Measurements from ENCODE around the gene MFSD6.
"Not testable (repeated sequence)": the region's sequence is repeated elsewhere in the genome, so short reads cannot be mapped to it uniquely, and the experiment has no call there.

Gene MFSD6

GRCh38 chr2:190405995-190406394, 2.2 kb upstream of the MFSD6 start:
- no peak for DNase-seq (ENCODE audit: low read depth)

- DNase-seq (ENCODE audit: low read depth): no peak
Measured at GRCh38 chr2:190406805-190407204, 1.4 kb upstream of the MFSD6 start.

DNA sequence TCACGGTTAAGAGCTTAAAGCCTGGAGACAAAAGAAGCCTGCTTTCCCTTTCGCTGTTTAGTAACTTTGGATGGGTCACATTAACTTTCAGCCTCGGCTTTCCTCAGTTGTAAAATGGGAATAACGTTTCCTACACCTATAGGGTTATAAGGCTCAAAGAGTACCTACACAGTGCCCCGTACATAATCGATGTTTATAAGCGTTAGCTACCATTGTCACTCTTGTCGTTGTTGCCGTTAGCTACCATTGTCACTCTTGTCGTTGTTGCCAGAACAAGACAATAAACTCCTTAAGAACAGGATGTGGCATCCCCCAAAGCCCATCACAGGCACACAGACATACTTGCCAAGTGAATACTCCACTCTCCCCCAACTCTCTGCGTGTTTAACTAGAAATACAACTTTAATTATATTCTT, 901 bp upstream of the MFSD6 start:
- no peak for DNase-seq (ENCODE audit: low read depth)

DNA sequence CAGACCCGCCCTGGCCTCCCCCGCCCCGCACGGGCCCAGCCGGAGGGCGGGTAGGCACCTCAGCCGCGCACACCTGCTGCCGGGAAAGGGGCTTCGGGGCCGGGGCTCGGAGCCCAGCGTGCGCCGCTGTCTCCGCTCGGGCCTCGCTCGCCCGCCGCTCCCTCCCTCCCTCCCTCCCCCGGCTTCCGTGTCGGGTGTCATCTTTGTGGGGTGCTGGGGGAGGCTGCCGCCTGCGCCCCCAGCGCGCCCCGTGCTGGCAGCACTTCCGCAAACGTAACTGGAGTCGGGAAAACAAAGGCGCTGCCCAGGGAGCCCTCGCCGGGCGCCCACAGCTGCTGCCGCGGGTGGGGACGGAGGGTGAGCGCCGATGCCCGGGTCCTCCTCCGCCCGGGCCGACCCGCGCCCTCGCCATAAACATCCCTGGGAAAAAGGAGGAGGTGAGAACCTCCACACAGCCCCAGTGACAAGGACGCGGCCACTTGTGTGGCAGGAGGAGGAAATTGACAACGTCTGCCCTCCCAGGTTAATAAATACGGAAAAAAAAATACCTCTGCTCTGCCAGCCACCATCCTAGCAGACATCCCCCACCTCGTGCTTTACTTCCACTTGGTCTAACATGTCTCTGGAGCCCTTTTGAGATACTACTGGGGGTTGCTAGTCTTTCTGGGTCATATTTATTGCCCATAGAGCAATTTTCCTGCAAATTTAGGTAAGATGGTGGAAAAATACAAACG, 550 bp downstream of the MFSD6 start:
- no peak for DNase-seq (ENCODE audit: low read depth)

DNA sequence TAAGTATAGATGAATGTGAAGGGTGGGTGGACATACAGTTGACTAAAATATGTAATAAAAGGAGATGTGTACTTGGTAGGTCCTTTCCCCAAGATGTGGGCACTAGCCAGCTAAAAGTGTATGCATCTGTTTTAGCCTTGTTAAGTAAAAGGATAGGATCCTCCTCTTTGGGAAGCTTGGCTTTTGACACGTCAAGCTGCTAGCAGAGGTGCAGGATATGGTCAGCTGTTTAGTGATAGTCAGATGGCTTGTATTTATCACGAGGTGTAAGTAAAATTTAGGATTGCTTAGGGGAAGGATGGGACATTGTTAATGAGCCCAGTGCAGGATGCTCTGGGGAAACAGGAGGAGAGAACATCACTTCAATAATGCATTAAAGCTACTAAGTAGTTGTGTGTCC, 1.5 kb downstream of the MFSD6 start:
- DNase-seq (ENCODE audit: low read depth): no peak

DNA sequence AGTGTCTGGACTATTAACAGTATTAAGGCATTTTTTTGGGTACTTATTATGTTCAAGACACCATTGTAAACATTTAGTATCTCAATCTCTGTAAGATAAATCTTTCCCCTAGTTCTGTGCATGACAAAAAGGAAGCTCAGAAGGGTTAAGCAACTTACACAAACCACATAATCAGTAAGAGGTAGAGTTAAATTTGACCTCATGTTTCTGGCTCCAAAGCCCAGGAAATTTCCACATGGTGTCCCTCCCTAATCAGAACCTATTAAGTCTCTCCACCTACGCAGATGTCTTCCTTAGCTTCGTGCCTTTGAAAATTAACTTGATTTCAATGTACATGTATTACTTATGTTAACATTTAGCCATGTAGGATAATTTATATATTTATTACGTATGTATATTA, 2.0 kb downstream of the MFSD6 start:
- DNase-seq (ENCODE audit: low read depth): no peak

GRCh38 chr2:190412966-190413365, 4.8 kb downstream of the MFSD6 start:
- DNase-seq (ENCODE audit: low read depth): no peak

- DNase-seq (ENCODE audit: low read depth): no peak
Measured at GRCh38 chr2:190413421-190413820, 5.3 kb downstream of the MFSD6 start.

DNA sequence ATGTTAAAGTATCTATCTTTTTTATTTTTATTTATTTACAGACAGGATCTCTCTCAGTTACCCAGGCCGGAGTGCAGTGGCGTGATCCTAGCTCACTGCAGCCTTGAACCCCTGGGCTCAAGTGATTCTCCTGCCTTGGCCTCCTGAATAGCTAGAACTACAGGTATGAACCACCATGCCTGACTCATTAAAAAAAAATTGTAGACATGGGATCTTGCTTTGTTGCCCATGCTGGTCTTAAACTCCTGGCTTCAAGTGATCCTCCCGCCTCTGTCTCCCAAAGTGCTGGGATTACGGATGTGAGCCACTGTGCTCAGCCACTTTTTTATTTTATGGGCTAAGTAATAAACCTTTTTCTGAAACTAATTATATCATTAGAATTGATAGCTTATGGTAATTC, 7.1 kb downstream of the MFSD6 start:
- DNase-seq (ENCODE audit: low read depth): no peak

GRCh38 chr2:190415794-190416775, 7.9 kb downstream of the MFSD6 start:
- no peak for DNase-seq (ENCODE audit: low read depth)

GRCh38 chr2:190417045-190417842, 9.1 kb downstream of the MFSD6 start:
- no peak for DNase-seq (ENCODE audit: low read depth)

DNA sequence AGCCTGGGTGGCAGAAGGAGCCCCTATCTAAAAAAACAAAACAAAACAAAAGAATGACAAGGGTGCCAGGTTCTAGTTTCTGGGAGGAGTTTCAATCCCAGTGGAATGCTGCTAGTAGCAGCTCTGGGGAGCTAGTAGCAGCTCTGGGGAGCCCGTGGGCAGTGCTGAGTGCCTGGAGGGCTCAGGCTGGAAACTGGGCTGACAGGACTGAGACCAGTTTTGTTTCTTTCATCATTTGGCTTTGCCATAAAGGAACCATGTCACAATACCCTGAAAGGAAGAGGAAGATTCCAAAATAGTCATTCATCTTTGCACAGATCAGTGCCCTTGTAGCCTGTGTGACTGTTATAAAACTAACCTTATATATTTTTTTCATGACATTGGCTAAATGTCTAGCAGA, 10.6 kb downstream of the MFSD6 start:
- DNase-seq (ENCODE audit: low read depth): no peak

GRCh38 chr2:190420801-190421200, 12.6 kb downstream of the MFSD6 start:
- DNase-seq (ENCODE audit: low read depth): no peak

DNA sequence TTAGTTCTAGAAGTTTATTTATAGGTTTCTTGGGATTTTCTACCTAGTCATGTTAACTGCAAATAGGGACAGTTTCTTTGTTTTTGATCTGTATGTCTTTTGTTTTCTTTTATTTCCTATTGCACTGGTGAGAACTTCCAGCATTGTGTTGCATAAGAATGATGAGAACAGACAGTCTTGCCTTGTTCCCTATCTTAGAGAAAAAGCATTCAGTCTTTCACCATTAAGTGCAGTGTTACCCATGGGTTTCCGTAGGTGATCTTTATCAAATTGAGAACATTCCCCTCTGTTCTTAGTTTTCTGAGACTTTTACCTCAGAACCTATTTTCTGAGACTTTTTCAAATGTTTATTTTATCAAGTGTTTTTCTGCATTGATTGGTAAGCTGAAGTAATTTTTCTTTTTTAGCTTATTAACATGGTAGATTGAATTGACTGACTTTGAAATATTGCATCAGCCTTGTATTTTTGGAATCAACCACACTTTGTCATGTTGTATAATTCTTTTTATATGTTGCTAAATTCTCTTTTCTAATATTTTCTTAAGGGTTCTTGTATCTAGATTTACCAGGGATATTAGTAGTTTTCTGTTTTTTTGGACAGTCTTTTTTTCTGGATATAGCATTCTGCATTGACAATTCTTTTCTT, 17.2 kb downstream of the MFSD6 start:
- DNase-seq (ENCODE audit: low read depth): no peak

GRCh38 chr2:190425883-190426658, 17.9 kb downstream of the MFSD6 start:
- no peak for DNase-seq (ENCODE audit: low read depth)

DNA sequence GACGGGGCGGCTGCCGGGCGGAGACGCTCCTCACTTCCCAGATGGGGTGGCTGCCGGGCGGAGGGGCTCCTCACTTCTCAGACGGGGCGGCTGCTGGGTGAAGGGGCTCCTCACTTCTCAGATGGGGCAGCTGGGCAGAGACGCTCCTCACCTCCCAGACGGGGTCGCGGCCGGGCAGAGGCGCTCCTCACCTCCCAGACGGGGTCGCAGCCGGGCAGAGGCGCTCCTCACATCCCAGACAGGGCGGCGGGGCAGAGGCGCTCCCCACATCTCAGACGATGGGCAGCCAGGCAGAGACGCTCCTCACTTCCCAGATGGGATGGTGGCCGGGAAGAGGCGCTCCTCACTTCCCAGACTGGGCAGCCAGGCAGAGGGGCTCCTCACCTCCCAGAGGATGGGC, 22.7 kb downstream of the MFSD6 start:
- DNase-seq (ENCODE audit: low read depth): not testable (repeated sequence)

DNA sequence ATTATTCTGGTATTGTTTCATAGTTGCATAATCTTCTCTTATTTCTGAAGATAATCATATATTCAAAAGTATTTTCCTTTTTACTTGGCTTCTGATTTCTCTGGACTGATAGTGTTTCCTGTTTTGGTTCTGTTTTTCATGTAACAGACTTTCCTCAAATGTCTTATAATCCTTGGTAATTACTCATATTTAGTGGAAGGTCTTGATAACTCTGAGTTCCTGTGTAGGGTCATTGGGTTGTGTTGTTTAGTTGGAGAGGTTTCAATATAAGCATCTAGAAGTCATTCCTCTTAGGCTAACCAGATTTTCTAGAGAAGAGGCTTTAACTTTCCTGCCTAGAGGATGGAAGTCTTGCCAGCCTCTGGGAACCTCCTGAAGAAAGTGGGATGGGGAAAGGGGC, 23.8 kb downstream of the MFSD6 start:
- no peak for DNase-seq (ENCODE audit: low read depth)

DNA sequence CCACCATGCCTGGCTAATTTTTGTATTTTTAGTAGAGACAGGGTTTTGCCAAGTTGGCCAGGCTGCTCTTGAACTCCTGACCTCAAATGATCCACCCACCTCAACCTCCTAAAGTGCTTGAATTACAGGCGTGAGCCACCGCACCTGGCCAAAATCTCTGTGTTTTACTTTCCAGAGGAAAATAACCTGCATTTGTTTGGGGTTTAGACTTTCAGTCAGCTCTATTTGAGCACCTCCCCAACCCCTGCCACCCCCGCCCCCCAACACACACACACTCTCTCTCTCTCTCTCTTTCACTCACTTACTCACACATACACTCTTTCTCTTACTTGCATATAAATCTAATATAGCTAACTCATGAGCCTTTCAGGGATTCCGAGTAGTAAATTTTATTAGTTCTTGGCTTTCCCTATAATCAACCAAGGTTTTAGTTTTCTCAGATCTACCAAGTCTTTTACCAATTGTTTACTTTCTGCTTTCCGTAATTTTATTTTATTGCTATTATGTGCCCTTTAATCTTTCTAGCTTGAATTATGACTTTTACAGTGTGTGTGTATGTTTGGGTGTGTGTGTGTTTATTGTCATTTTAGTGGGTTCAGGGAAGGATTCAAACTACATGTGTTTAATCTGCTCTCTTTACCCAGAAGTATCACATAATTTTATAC, 24.5 kb downstream of the MFSD6 start:
- DNase-seq (ENCODE audit: low read depth): no peak

GRCh38 chr2:190435031-190435670, 27.0 kb downstream of the MFSD6 start:
- DNase-seq (ENCODE audit: low read depth): no peak

- no peak for DNase-seq (ENCODE audit: low read depth)
Measured at GRCh38 chr2:190436557-190436956, 28.4 kb downstream of the MFSD6 start.
